GM12873 (cell line): Measurements from ENCODE around the gene IFITM10.

Experiments used
- CTCF ChIP-seq: IDR thresholded peaks from 2 replicates; pipeline ENCODE4 v1.5.1; 2012; ENCODE audit warnings: low read depth, mild to moderate bottlenecking, moderate library complexity, low read length, control low read depth; ENCODE audit not compliant: insufficient read depth; ENCODE audit errors: missing control alignments

Gene IFITM10

GRCh38 chr11:1750840-1751530 is 590 bp upstream of the IFITM10 start:
- no peak for TF ChIP-seq CTCF

- TF ChIP-seq CTCF, result no peak
These were observed 722 bp downstream of the IFITM10 start for GRCh38 chr11:1749395-1750351.

- TF ChIP-seq CTCF, result no peak
These were observed 1.6 kb downstream of the IFITM10 start for GRCh38 chr11:1748636-1749394.

- TF ChIP-seq CTCF, result no peak
These were observed 2.4 kb downstream of the IFITM10 start for GRCh38 chr11:1747753-1748635.

- no peak for TF ChIP-seq CTCF
These were observed 3.2 kb downstream of the IFITM10 start for GRCh38 chr11:1746956-1747752.

GRCh38 chr11:1746511-1746931 is 3.9 kb downstream of the IFITM10 start:
- TF ChIP-seq CTCF, result no peak
